SK-N-MC (cell line): ENCODE data around the gene BMP8A.

ENCODE experiments used
- DNase-seq: peaks from one replicate; pipeline ENCODE4 v3.0.0-alpha.2; 2011; ENCODE audit warnings: low read depth, low spot score
- H3K27ac ChIP-seq: fragments of 200-600 bp; sonication (generic); 2 replicates; pipeline ENCODE4 v1.5.1; 2016; ENCODE audit warnings: mixed run types
- H3K36me3 ChIP-seq: fragments of 200-600 bp; sonication (generic); 2 replicates; pipeline ENCODE4 v1.6.1; 2017; ENCODE audit warnings: antibody characterized with exemption, low read length, mixed read lengths; ENCODE audit not compliant: insufficient read depth
- H3K4me3 ChIP-seq: fragments of 200-600 bp; sonication (generic); 2 replicates; pipeline ENCODE4 v1.5.1; 2016
- H3K9ac ChIP-seq: fragments of 200-600 bp; sonication (generic); 2 replicates; pipeline ENCODE4 v1.8.0; 2017; ENCODE audit warnings: mixed run types, mixed read lengths; ENCODE audit not compliant: insufficient read length
- H3K9me3 ChIP-seq: fragments of 200-600 bp; sonication (generic); 2 replicates; pipeline ENCODE4 v1.6.1; 2017; ENCODE audit warnings: low read depth, mild to moderate bottlenecking, antibody characterized with exemption, low read length, moderate library complexity, mixed read lengths
- EZH2 ChIP-seq: fragments of 200-600 bp; sonication (generic); IDR thresholded peaks from one replicate; pipeline ENCODE4 v1.6.1; 2017; ENCODE audit warnings: antibody characterized with exemption
- FOXP2 ChIP-seq: optimal IDR thresholded peaks from 2 replicates; pipeline ENCODE3; 2011; ENCODE audit warnings: mild to moderate bottlenecking, moderate library complexity; ENCODE audit not compliant: insufficient read depth; ENCODE audit errors: extremely low read length, control extremely low read depth
- POLR2AphosphoS5 ChIP-seq: IDR thresholded peaks from 2 replicates; pipeline ENCODE4 v1.6.1; 2012; ENCODE audit warnings: mild to moderate bottlenecking, low read depth, low read length, borderline replicate concordance

Gene BMP8A

DNA sequence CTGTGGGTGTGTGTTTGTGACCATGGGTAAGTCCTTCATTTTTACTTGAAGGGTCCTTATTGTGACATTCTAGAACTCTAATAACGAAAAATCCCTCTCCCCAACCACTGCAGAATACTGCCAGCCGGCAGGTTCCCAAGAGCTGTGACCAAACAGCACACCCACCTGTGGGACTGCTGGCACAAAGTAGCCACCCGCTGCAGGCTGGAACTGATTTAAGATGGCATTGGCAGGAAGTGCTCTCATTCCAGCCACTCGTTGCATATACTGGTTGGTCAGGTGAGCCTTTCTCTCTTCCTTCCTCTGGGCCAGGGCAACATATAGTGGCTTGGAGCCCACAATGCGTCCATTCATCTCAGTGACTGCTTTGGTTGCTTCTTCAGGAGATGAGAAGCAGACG is 73.5 kb downstream of the BMP8A start:
- H3K27ac ChIP-seq, result no peak overlapping the region
- no peak overlapping the region for H3K4me3 ChIP-seq
- H3K9ac ChIP-seq, result no peak overlapping the region
- no peak for DNase-seq
- peaks cover 98% of the 10 kb centered on the region for H3K36me3 ChIP-seq
- H3K9me3 ChIP-seq, result no peaks in the 10 kb centered on the region
- TF ChIP-seq FOXP2, result no peak
- TF ChIP-seq EZH2, result no peak
- TF ChIP-seq POLR2AphosphoS5, result no peak

DNA sequence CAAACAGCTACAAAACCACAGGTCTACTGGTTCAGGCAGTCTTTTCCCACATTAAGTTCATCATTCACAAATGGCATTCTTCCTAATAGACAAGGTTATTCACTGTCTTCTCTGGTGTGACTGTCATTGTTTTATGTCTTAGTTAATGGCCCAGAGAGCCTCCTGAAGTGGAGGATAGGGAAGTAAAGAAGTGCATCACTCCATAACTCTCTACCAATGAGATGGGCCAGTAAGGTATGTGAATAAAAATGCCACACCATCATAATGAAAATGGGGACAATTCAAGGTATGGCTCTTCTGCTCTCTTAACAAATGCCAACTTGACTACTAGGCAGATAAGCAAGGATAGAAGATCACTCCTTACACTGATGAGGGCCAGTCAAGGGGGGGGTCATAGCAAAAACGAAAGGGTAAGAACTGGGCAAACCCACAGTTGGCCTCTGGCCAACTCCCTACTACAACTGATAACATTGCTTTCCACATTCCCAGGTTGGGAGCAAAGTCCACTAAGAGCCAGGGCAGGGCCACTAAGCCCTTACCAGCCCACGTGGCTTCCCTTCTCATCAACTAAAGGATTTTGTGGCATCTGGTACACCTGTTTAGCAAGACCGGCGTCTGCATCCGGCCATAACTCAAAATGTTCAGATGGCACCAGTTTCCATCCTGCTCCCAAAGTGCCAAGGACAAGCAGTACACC is 75.2 kb downstream of the BMP8A start:
- DNase-seq, result no peak
- H3K27ac ChIP-seq, result no peak overlapping the region
- H3K36me3 ChIP-seq, result peaks cover 98% of the 10 kb centered on the region
- no peak overlapping the region for H3K4me3 ChIP-seq
- no peak for TF ChIP-seq POLR2AphosphoS5
- TF ChIP-seq EZH2, result no peak
- no peak for TF ChIP-seq FOXP2
- H3K9ac ChIP-seq, result no peak overlapping the region
- H3K9me3 ChIP-seq, result no peaks in the 10 kb centered on the region

DNA sequence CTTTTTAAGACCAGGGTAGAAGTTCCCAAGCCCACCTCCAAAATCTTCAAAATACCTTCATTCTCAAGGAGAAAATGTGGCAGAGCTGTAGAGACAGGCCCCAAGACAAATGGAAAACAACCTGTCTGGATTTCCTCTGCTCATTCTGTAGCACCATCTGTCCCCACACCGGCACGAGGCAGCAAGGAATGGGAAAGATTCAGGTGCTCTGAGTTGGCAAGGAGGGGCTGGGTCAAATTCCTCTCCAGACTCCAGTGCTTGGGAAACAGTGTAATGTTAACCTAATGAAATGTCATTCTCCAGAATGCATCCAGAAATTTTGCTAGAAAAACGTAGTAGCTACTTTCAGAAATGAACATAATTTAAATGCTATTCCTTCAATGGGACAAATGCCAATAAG is 75.9 kb downstream of the BMP8A start:
- TF ChIP-seq POLR2AphosphoS5 (no peak), EZH2 (no peak), FOXP2 (no peak)
- Histone ChIP-seq H3K27ac (no peak overlapping the region), H3K4me3 (no peak overlapping the region), H3K9ac (no peak overlapping the region), H3K36me3 (peaks cover 98% of the 10 kb centered on the region), H3K9me3 (no peaks in the 10 kb centered on the region)
- no peak for DNase-seq

DNA sequence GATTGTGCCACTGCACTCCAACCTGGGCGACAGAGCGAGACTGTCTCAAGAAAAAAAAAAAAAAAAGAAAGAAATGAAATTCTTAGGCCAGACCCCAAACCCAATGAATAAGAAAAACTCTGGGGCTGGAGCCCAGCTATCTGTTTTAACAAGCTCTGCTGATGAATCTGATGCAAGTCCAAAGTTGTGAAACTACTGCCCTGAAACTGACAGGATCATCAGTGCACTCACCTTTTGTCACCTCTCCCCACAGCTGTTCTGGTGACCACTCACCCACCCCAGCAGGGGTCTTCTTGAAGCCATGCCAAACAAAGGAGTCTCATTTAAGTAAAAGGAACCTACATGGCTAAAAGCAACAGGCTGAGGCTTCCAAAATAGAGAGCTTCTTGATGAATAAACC is 76.8 kb downstream of the BMP8A start:
- Histone ChIP-seq H3K36me3 (peaks cover 98% of the 10 kb centered on the region), H3K9ac (no peak overlapping the region), H3K4me3 (no peak overlapping the region), H3K9me3 (no peaks in the 10 kb centered on the region), H3K27ac (no peak overlapping the region)
- no peak for TF ChIP-seq EZH2
- no peak for DNase-seq

DNA sequence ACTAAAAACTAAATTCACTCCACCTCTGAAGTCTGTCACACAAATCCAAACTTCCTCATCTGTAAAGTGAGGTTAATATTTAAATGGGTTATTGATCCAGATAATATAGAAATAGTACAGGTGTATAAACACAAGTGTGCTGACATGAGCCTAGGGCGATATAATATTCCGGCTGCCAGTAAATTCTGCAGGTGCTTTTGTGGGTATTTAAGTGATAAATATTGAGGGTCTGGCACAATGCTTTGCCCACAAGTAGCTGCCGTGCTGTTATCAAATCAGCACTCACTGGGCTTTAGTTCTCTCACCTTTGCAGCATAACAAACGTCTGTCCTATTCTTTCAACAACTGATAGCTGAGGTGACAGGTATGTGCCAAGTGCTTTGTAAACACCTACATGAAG is 77.6 kb downstream of the BMP8A start:
- Histone ChIP-seq H3K9ac (no peak overlapping the region), H3K4me3 (no peak overlapping the region), H3K27ac (no peak overlapping the region), H3K36me3 (peaks cover 98% of the 10 kb centered on the region), H3K9me3 (no peaks in the 10 kb centered on the region)
- no peak for DNase-seq
- TF ChIP-seq EZH2 (no peak), FOXP2 (no peak), POLR2AphosphoS5 (no peak)

DNA sequence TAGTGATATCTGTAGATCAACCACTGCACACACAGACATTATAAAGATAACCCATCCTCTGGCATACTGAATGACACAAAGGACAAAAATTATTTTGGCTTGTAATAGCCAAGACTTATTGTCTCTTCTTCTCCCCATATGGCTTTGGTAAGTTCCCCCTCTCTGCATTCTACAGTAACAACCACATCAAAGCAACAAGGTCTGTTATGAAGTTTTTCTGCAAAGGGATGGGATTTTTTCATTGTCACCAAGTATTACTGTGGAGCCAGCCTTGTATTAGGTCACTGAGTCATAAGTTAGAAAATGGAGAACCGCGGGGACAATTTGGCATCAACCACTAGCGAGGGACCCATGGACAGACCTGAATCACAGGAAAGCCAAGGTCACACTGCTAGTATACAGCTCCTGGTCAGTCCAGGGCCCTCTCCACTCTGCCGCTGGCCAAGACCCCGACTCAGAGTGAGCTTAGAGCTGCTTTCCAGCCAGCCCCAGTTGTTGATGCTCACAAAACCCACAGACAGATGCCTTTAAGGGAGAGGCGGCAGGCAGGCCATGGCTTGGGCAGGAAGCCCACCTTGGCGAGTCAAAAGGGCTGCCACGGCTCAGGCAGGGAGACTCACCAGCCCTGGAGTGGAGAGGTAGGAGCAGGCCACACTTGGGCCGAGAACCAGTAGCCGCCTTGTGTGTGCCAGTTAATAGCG is 79.2 kb downstream of the BMP8A start:
- Histone ChIP-seq H3K9ac (no peak overlapping the region), H3K9me3 (no peaks in the 10 kb centered on the region), H3K27ac (no peak overlapping the region), H3K36me3 (peaks cover 98% of the 10 kb centered on the region), H3K4me3 (no peak overlapping the region)
- no peak for DNase-seq
- TF ChIP-seq POLR2AphosphoS5 (no peak), EZH2 (no peak), FOXP2 (no peak)

DNA sequence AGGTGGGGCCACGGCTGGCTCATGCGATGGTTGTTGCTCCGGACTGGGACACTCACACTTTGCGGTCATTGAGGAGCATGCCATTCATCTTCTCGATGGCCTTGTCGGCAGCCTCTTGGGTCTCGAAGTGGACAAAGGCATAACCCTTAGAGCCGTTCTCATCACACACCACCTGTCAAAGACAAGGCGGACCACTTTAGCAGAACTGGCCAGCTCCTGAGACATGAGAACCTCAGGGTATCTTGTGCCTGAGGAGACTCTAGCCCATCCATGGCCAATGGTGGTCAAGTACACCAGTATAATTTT is 79.7 kb downstream of the BMP8A start:
- peaks cover 93% of the 10 kb centered on the region for H3K36me3 ChIP-seq

DNA sequence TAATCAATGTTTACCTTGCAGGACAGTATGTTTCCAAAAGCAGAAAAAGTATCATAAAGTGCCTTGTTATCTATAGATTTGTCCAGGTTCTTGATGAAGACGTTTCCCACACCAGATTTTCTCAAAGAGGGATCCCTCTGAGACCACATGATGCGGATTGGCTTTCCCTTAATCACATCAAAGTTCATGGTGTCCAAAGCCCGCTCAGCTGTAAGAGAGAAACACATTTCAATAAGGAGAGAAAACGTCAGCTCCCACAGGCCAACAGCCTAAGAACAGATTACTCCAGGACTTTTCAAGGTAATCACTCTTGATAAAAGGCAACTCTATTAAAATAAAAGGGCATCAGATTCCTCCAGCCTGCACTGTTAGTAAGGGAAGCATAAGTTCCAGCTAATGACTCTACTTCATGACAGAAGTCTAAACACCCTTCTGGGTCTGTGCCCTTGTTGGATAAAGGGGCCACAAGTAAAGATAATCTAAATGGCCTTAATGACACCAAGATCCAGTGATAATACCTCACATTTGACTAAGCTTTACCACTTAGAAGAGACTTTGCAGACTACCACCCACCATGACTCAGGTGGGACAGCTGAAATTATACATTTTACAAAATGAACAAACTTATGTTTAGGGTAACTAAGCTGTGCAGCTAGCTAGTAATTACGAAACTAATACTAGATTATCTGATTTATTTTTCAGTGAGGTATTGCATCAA is 81.1 kb downstream of the BMP8A start:
- TF ChIP-seq FOXP2, result no peak
- no peak for TF ChIP-seq POLR2AphosphoS5
- no peak for TF ChIP-seq EZH2
- Histone ChIP-seq H3K4me3 (peak overlapping the region; percentile 38; the same call in 1 of the 2 replicates), H3K9ac (no peak overlapping the region), H3K36me3 (peaks cover 79% of the 10 kb centered on the region), H3K27ac (no peak overlapping the region), H3K9me3 (no peaks in the 10 kb centered on the region)
- DNase-seq, result no peak

More for the DNA sequence above, 79.7 kb downstream of the BMP8A start:
- TF ChIP-seq POLR2AphosphoS5 (no peak), FOXP2 (no peak), EZH2 (no peak)
- no peak overlapping the region for H3K9ac ChIP-seq
- no peak overlapping the region for H3K27ac ChIP-seq
- H3K9me3 ChIP-seq, result no peaks in the 10 kb centered on the region
- no peak overlapping the region for H3K4me3 ChIP-seq
- no peak for DNase-seq
